WTC11 (cell line): ENCODE data around the gene GABRE.

Source experiments
- PREB ChIP-seq: sonication (generic); formaldehyde crosslinking; IDR thresholded peaks from 2 replicates; pipeline ENCODE4 v1.8.1; 2022; ENCODE audit warnings: mild to moderate bottlenecking, missing genetic modification reagents, moderate library complexity, borderline replicate concordance
- TF ChIP-seq, protein P1 (sequence below): sonication (generic); formaldehyde crosslinking; IDR thresholded peaks from 2 replicates; pipeline ENCODE4 v1.8.0; 2023; ENCODE audit warnings: missing genetic modification reagents

DNA sequence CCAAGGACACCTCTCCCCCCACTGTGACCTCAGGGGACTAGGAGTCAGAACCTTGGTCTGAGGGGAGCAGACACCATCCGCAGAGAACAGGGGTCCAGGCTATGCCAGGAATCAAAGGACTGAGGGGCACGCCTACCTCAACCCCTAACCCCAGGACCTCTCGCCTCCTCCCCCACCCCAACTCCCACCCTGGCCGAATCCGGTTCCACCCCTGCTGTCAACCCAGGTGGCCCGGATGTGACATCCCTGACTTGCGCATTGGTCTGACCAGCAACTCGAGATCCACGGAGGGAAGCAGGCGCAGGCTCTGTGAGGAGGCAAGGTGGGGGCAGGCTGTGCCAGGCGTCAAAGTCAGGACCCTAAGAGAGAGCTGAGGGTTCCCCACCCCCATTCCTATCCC, 62.3 kb downstream of the GABRE start:
- TF ChIP-seq, protein P1, sequence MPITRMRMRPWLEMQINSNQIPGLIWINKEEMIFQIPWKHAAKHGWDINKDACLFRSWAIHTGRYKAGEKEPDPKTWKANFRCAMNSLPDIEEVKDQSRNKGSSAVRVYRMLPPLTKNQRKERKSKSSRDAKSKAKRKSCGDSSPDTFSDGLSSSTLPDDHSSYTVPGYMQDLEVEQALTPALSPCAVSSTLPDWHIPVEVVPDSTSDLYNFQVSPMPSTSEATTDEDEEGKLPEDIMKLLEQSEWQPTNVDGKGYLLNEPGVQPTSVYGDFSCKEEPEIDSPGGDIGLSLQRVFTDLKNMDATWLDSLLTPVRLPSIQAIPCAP (CRISPR knock-in tag): no peak
- no peak for TF ChIP-seq PREB (CRISPR knock-in tag)
